Tongue (tissue), 2 donors: ENCODE data around the gene SUSD6. TPM values are rescaled to one million over a fixed set of nuclear protein-coding genes. Genes with fewer than 3 reads are reported as not detected.

Experiments used
- DNase-seq: peaks from one replicate; pipeline ENCODE4 v3.0.0-alpha.2; 2015
- total RNA-seq: library from RNA; depleted of rRNA; stranded (reverse); fragments of >200 nt; gene quantifications from one replicate; pipeline ENCODE4 v1.2.3, GENCODE V29; 2014

Gene SUSD6
- total RNA-seq, 1 donor from 2014 or later: 27.2 TPM

DNA sequence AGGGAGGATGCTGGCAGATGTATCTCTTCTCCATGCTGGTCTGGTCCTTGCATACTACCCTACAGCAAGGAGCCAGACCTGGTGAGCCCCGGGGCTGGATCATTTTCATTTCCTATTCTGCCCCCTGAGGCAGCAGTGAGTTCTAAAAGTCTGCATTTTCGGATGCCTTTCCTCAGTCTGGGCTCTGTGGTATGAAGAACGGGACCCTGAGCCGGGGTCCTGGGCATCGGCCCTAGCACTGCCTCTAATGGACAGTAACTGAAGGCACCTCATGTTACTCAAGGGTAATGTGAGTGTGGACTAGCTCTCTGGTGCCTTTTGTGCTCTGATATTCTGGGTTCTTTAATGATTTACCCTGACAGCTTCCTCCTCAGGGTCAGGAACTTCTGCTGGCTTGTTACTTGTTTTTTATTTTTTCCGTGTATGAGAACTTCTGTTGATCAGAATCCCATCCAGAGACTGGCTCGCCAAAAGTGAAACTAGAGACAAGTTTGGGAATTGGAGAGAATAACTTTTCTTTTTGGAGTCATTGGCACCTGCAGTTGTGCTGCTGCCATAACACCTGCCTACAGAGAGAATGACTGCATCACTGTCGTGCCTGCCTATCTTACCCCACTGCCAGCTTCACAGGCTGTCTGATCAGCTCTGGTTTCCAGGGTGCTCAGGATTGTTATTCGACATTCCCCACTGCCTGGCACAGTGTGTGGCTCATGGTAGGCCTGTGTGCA is 62.3 kb downstream of the SUSD6 start:
- DNase-seq: no peak

DNA sequence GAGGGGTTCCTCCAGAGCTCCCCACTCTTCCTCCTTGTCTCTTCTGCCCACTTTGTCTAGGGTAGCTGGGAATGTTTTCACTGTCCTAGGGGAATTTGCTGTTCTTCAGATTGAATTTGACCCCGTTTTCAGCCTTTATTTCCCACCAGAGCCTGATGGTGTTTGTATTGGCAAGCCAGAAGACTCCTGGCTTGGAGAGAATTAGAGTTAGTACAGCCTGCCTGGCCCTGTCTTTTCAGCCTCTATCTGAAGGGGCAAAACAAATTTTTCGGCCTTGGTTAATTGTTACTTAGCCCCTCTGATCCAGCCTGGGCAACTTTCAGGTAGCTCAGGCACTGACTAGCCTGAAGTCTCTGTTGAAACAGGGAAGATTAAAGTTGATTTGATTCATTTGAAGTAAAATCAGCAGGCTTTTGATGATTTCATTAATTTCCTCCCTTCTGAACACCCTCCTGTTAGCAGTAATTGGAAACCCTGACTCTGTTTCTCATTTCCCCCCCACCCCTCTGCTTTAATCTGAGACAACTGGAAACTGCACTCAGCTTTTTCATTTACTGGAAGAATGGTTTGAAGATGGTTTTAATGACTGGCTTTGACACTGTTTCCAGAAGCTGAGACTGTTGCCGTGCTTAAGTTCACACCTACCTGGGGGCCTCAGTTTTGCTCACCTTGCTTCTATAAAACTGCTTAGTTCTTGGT is 63.3 kb downstream of the SUSD6 start:
- DNase-seq: no peak

DNA sequence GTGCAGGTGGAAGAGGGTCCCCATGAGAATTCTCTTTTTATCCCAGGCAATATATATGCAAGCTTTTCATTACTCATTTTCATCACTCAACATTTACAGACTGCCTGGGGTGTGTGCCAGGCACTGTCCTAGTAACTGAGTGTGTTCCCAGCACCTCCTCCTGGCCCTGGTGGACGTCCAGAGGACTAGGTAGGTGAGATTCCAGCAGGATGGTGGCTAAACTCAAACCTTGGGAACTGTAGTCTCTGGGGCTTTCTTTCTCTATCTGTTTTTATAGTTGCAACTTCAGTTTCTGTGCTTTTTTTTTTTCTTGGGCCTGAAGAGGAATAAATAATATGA is 63.8 kb downstream of the SUSD6 start:
- no peak for DNase-seq

DNA sequence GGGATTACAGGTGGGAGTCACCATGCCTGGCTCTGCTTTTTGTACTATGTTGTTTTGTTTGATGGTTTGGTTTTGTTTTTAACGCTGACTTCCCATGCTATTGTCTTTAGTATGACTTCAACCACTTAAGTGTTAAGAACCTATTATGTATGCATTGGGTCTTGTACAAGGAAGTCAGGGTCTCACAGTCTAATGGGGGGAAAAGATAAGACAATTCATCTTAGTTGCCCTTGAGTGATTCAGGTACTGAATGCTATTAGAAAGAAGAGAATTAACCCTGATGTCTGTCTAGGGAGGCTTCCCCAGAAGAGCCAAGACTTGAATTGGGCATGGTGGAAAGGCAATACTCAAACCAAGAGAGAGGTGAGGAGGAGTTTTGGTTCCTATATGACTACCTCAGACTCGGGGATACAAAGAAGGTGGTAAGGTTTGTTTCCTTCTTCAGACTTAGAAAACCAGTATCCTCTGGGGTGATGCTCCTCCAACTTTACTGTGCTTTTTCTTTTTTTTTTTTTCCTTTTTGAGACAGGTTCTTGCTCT is 64.6 kb downstream of the SUSD6 start:
- no peak for DNase-seq

DNA sequence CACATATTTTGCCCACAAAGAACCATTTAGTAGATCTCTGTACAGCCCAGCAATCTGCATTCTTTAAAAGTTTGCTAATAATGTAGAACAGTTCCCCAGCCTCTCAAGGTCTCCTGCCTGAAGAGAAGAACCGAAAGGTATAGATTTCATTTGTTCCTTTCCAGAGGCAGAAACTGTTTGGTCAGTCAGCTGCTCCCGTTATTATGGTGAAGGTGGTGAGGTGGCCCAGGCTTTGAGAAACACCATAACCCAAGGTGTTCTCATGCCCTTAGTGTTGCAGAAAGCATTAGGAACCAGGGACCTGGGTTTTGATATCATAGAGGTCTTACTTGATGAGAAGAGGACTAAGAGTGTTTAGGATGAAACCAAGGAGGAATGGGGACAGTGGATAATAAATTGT is 65.3 kb downstream of the SUSD6 start:
- DNase-seq: no peak

DNA sequence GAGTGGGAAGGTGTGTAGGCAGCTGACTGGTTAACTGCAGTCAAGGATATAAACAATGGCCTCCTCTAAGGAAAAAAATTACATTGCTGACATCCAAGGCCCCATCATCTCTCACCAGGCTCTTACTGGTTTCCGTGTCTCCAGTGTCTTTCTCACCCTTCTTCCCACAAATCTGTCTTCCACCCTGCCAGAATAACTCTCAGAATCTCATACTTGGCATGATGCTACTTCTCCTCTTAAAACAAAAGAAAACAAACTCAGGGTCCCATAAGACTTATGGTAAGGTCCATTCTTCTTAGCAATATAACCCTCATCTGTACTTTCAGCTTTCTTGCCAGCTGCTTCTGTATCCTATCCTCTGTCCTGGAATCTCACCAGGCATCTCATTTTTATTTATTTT is 68.9 kb downstream of the SUSD6 start:
- DNase-seq: no peak

DNA sequence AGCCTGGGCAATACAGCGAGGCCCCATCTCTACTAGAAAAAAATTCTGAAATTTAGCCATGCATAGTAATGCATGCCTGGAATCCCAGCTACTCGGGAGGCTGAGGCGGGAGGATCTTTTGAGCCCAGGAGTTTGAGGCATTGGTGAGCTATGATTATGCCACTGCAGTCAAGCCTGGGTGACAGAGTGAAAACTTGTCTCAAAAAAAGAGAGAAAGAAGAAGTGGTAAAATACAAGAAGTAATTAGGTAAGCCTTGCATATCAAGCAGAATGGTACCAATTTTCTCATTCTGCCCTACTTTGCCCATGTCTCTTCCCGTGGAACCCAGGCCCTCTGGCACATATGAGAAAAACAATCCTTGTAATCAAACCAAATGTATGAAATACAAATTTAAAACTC is 70.7 kb downstream of the SUSD6 start:
- no peak for DNase-seq

DNA sequence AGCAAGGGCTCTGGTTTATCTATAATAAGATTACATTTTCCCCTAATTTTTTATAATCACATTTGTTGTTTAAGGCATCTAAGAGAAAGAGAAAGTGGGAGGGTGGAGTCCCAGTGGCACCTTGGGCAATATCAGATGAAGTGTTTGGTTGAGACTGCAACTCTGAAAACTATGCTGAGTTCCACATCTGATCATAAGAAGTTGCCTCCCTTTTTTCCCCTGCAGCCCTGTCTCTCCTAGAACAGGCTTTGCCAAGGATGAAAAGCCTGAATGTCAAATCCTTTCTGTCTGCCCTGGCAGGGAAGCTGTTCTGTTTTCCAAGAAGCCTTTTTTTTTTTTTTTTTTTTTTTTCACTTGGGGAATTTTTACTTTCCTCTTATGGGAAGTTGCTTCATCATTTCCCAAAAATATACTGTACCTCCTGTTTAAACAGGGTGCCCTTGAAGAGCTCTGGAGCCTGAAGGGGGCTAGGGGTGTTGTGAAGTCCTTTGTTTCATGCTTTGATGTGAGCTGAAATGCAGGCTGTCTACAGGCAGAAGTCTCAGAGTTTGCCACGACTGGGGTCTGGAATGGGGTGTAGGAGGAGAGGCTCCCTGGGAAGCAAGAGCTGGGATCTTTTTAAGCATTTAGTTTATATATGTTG is 71.3 kb downstream of the SUSD6 start:
- DNase-seq: peak; percentile 72

DNA sequence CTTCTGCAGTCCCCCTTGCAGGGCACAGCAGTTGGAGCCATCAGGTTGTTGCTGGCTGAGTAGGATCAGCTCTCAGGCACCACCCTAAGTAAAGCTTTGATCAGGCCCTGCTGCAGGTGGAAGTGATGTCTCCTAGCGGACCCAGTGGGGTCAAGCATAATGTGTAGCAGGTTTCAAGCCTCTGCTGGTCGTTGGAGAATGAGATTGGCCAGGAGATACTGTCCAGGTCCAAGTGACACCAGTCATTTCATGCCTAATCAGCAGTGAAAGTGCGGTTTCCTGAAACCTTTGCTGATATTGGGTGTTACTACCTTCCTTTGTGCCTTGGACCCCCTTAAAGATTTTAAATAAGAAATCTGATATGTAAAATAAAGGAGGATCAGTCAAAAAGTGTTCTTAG is 72.6 kb downstream of the SUSD6 start:
- DNase-seq: no peak

DNA sequence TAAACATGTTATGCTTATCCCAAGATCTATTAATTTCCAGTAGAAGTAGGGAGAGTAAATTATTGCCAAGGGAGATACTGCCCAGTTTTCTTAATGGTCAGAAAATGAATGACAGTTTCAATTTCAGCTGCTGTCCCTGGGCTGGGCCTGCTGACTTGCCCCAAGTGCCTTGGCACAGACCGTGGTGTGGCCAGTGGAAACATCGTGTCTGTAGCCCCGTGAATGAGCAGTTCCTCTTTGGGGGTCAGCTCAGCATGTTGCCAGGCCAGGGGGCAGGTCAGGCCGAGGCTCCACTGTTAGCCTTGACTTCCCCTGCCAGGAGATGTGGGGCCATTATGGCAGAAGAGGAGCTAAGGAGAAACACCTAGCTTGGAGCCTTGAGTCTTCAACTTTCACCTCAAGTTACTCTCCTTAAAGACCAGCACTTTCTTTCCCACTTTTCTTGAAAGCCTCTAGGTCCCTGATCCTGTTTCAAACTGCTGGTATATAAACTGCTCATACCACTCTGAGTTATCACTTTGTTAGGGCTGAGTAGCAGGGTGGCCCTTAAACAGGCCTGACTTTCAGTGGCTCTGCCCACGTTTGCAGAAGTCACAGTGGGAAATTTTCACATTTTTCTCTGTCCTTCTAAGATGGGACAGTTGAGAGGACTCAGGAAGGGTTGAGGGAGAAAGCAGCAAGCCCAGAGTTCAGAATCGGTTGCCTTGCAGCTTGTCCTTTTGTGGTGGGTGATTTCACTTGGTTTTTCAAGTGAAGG is 73.2 kb downstream of the SUSD6 start:
- no peak for DNase-seq

DNA sequence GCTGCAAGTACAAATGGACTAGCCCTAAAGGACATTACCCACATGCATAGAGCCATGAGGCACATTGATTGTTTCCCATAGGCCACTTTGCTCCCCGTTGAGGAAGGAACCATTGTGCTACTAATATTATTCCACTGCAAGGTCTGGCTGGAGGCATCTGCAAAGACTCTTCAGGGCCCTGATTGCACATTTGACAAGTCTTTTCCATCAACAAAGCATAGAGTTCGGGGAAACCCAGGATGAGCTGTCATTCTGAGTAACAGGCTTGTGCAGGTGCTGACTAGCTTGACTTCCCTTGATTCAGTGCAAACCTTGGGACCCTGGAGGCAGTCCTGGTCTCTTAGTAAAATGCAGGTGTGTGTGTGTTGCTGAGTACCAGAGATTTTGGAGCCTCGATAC is 73.8 kb downstream of the SUSD6 start:
- DNase-seq: peak; percentile 81

DNA sequence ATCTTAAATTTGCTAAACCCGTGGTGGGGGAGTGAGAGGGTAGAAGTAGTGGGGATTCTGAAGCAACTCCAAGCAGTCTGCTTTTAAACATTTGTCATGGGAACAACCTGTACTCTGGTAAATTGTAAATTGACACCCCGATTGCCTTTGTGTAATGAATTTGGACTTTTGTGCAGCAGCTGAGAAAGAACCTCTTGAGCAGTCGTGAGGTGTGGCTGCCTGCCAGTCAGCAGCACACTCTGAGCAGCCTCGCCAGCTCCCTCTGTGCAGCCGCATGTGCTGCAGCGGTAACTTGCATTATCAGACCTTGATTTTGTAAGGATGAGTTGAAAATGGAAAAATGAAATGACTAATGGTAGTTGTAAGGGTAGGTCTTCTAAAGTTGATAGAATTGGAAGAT is 74.3 kb downstream of the SUSD6 start:
- peak; percentile 95 for DNase-seq

DNA sequence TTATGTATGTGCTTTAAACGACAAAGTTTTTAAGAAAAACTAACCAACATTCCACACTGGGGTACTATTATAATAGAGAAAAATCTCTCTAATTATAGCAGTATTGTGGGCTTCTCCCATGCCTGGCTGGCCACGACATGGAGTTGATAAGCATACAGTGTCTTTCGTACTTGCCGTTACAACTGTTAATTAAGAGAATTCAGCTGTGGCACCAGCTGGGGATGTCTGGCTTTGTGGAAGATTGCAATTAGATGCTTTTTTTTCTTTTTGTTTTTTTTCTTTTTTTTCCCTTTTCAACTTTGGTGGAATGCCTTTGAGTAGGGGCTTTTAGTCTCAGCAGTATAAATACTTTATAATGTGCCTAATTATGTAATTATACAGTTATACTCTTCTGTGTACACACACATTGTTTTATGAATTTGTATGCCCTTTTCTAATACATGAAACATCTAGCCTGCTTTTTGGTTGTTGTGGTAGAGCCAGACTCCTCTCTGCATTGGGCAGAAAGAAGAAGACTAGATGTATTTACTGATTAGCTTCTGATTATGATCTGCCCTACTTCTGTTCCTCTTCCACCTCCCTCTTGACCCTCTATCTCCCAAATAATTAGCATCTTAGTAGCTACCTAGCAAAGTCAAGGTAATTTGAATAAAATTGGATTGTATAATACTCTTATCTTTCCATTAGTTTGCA is 76.4 kb downstream of the SUSD6 start:
- DNase-seq: peak; percentile 87

DNA sequence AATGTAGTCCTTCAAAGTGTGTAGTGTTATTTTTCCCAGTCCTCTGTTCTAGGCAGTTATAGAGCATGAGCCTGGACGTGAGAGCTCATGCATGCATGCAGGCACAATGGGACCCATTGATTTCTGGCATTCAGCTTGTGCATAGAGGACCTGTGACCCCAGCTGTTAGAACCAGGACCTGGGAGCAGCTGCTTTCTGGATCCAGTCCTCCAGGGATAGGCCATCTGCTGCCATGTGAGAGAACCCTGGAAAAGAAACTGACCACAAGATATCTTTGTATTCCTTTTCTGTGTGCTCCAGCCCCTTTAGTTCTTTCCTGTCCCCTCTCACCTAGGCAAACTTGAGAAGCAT is 76.9 kb downstream of the SUSD6 start:
- DNase-seq: peak; percentile 80

DNA sequence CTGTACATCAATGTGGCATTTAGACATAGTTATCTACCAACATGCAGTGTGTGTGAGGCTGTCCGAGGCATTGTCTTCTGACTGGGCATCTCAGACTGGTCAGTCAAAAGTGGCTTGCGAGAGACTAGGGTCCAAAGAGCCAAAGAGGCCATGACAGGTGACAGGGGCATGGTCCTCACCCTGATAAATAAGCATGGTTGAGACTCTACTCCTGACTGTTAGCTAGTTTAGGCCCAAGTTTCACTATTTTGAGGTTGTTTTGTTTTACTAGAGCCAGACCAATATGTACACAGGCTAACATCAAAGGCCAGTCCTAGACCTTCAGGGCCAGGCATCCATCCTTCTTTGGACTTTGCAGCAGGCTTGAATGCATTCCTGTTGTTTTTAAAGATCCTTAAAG is 78.6 kb downstream of the SUSD6 start:
- no peak for DNase-seq

DNA sequence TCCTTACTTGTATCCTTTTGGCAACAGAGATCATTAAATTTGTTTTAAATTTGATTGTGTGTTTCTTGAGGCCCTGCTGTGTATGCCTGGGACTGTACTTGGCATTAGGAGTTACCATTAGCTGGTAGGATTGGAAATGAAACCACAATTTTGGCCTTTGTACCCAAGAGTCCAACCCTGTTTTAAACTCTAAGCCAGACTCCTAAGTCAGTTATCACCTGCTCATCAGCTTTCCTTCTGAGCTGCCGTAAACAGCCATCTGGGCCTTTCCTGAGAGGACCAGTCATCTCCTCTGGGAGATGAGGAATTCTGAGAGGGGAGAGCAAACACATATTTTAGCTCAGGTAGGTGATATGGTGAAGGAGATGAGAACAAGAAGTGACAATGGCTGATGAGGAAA is 81.2 kb downstream of the SUSD6 start:
- DNase-seq: no peak

DNA sequence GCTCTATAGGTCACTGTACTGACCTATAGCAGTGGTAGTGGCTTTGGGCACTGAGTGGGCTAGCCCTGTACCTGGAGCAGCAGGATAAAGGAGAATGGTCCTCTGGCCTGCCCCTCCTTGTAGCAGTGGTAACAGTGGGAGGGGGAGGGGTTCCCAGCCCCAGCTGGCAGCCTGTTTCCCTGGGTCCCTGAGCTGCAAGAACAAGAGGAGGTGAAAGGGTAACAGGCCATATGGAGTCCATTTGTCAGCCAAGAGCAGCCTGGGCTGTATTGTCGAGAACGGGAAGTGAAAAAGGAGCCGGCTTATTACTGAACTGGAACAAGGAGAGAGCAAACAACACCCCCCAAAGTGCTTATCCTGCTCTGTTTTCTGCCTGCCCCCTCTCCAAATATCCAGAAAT is 81.7 kb downstream of the SUSD6 start:
- DNase-seq: peak; percentile 89

DNA sequence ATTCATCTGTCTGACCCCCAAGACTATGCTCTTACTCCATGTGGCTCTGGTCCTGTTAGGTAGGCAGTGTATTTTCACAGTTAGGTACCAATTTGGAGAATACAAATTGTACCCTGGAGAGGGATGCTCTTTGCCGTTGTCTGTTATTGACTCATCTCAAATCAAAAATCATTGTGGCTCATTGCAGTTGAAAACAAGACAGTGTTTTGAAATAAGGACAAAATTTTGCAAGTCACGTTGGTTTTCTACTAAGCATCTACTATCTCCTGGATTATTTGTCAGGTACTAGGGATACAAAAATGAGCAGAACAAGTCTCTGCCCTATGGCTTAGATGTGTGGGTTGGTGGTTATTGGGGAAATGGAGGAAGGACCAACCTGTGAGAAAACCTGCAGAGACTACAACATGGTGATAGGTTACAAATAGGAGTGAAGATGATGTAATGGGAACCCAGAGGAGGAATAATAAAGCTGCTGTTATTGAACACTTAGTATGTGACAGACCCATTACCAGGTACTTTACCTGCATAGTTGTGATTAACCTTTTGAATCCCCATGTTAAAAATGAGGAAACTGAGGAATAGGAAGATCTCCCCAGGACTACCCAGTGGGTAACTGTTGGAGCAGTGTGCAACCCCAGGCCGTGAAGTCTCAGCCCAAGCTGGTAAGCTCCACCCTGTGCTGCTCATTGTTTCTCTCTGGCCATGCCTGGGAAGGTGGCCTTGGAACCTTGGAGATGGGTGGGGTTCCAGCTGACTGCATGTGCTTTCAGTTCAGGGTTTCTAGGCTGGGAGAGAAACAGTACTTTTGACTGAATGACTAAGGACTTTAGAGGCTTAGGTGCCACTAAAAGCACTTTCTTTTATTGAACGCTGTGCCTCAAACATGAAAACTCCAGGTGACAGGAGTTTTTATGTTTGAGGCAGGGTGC is 82.7 kb downstream of the SUSD6 start:
- DNase-seq: no peak

DNA sequence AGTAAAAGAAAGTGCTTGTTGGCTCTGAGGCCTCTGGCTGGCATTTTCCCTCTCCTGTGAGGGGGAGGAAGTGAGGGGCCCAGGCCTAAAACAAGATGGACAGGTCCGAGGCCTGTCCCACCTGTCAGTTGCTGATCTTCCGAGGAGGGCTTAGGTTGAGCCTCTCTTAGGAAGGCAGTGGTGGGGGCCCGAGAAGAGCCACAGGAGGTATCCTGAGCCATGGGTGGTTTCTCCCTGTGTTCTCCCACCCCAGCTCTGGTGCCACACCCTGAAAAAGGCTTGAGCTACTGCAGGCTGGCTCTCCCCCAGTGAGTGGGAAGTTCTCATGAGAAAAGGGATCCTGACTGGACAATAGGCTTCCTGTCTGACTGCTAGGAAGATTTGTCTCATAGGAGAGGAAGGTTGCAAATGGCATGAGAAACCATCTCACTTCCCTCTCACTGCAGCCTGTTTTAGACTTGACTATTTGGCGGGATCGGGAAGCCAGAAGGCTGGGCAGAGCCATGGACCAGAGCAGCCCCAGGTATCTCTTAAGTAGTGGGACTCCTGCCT is 83.4 kb downstream of the SUSD6 start:
- peak; percentile 61 for DNase-seq

DNA sequence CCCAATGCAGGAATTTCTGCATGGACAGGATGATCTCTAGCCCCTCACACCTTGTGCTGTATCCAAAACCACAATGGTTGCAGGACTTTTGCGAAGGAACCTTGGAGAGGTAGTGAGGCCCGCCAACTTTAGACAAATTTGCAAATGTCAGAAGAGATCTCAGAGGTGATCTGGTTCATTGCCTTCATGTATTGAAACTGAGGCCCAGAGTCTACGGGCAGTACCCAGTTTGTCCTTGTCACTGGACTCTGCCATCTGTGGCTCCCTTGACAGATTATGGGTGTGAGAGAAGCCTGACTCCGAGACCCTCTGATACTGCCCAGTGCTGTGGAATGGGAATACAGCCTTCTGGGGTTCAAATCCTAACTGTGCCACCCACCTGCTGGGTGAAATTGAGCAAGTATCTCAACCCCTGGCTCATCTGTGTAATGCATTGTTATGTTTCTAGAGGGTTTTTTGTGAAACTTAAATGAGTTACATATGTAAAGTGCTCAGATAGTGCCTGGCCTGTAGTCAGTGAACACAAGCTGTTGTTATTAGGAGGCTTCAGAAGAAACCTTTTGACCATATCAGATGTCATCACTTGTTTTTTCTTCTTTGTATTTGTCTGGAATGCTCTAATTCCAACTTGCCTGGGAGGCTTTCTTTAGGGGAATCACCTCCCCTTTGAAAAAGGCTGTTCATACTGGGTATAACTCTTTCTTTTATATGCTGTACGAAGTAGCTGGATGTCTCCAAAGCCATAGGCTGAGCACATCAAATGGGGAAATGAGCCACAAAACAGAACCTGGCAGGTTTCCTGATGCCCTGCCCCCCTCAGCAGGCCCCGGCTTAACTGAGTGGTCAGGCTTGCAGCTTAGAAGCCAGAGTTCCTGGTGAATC is 84.2 kb downstream of the SUSD6 start:
- DNase-seq: peak; percentile 68
